Uterus (tissue), 4 donors: ENCODE data around the gene ZCCHC10. TPM values are rescaled to one million over a fixed set of nuclear protein-coding genes. Genes with fewer than 3 reads are reported as not detected.
"Not testable (repeated sequence)": the region's sequence is repeated elsewhere in the genome, so short reads cannot be mapped to it uniquely, and the experiment has no call there.

ENCODE experiments used
- DNase-seq, 2 donors: peaks; one replicate each; pipeline ENCODE4 v3.0.0-alpha.2; 2019 to 2020
- H3K27ac ChIP-seq, 2 donors: fragments of 200-600 bp; sonication (generic); 1 replicate in 1 of 2; 2 replicates in 1 of 2; pipeline ENCODE4 v1.5.1; 2016 to 2018
- H3K27me3 ChIP-seq, 2 donors: fragments of 200-600 bp; sonication (generic); one replicate each; pipeline ENCODE4 v1.5.1; 2018 to 2019; ENCODE audit warnings: control low read depth in 1 of 2
- H3K36me3 ChIP-seq, 2 donors: fragments of 200-600 bp; sonication (generic); one replicate each; pipeline ENCODE4 v1.5.1; 2019; ENCODE audit warnings: control low read depth in 1 of 2
- H3K4me1 ChIP-seq, 2 donors: fragments of 200-600 bp; sonication (generic); one replicate each; pipeline ENCODE4 v1.5.1; 2018 to 2019; ENCODE audit warnings: control low read depth in 1 of 2
- H3K4me3 ChIP-seq, 2 donors: fragments of 200-600 bp; sonication (generic); 1 replicate in 1 of 2; 2 replicates in 1 of 2; pipeline ENCODE4 v1.5.1; 2018 to 2019; ENCODE audit warnings: mild to moderate bottlenecking in 1 of 2
- H3K9me3 ChIP-seq, 2 donors: fragments of 200-600 bp; sonication (generic); one replicate each; pipeline ENCODE4 v1.5.1; 2019; ENCODE audit warnings: control low read depth in 1 of 2
- CTCF ChIP-seq, 4 experiments: fragments of 200-600 bp in 2 of 4; fragments of 450-650 bp in 2 of 4; sonication (generic) in 2 of 4; IDR thresholded peaks; one replicate each; pipeline ENCODE4 v1.5.1; 2016 to 2019; ENCODE audit warnings: antibody characterized with exemption in 4 of 4, mild to moderate bottlenecking in 2 of 4, moderate library complexity in 1 of 4
- POLR2A ChIP-seq, 2 donors: fragments of 450-650 bp; IDR thresholded peaks; one replicate each; pipeline ENCODE4 v1.6.1; 2016; ENCODE audit warnings: antibody characterized with exemption in 2 of 2, mild to moderate bottlenecking in 1 of 2, moderate library complexity in 1 of 2
- intact Hi-C: fragments of 100-400 bp; cut with DNase I; formaldehyde crosslinking; loops from one replicate; pipeline ENCODE4 v1.15.1; 2023; ENCODE audit warnings: low total_unique reads
- total RNA-seq, 4 donors: library from RNA; depleted of rRNA in 3 of 4; stranded (reverse); fragments of >200 nt in 3 of 4; gene quantifications; one replicate each; pipeline versions ENCODE4 v1.1.0 to v1.2.4, GENCODE V29; 2014 to 2023
- donor health status: DM: yes; HTN: yes; CAD: no.

The ZCCHC10 gene
- total RNA-seq, 4 donors from 2014 or later = 5.6 to 25.7 (median 16.0) TPM

GRCh38 chr5:132996307-132996706, 30.0 kb downstream of the ZCCHC10 start:
- DNase-seq = no peak
- TF ChIP-seq CTCF (IDR thresholded peaks at IDR 0.05) (no peak), POLR2A (IDR thresholded peaks at IDR 0.05) (no peak)
- no peaks in the 10 kb centered on the region for H3K36me3 ChIP-seq
- H3K4me1 ChIP-seq = no peaks in the 10 kb centered on the region
- no peak overlapping the region for H3K4me3 ChIP-seq
- intact Hi-C loops = no loop called here
- H3K27ac ChIP-seq = no peak overlapping the region
- no peaks in the 10 kb centered on the region for H3K27me3 ChIP-seq
- no peaks in the 10 kb centered on the region for H3K9me3 ChIP-seq

- Histone ChIP-seq H3K36me3 (no peaks in the 10 kb centered on the region), H3K27ac (no peak overlapping the region), H3K9me3 (no peaks in the 10 kb centered on the region), H3K4me1 (no peaks in the 10 kb centered on the region), H3K4me3 (no peak overlapping the region), H3K27me3 (no peaks in the 10 kb centered on the region)
- intact Hi-C loops = no loop called here
- DNase-seq = no peak
- TF ChIP-seq CTCF (IDR thresholded peaks at IDR 0.05) = no peak
- no peak for TF ChIP-seq POLR2A (IDR thresholded peaks at IDR 0.05)
Measured at GRCh38 chr5:132987531-132988408, 38.6 kb downstream of the ZCCHC10 start.

DNA sequence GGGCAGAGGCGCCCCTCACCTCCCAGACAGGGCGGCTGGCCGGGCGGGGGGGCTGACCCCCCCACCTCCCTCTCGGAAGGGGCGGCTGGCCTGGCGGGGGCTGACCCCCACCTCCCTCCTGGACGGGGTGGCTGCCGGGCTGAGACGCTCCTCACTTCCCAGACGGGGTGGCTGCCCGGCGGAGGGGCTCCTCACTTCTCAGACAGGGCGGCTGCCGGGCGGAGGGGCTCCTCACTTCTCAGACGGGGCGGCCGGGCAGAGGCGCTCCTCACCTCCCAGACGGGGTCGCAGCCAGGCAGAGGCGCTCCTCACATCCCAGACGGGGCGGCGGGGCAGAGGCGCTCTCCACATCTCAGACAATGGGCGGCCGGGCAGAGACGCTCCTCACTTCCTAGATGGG, 43.4 kb downstream of the ZCCHC10 start:
- H3K27ac ChIP-seq, DNase-seq, H3K9me3 ChIP-seq, H3K27me3 ChIP-seq, H3K4me1 ChIP-seq, intact Hi-C loops, H3K4me3 ChIP-seq, H3K36me3 ChIP-seq: not testable (repeated sequence)

GRCh38 chr5:132981288-132981687, 45.1 kb downstream of the ZCCHC10 start:
- Histone ChIP-seq H3K4me3 (no peak overlapping the region), H3K9me3 (no peaks in the 10 kb centered on the region), H3K27ac (no peak overlapping the region), H3K27me3 (no peaks in the 10 kb centered on the region), H3K4me1 (no peaks in the 10 kb centered on the region), H3K36me3 (no peaks in the 10 kb centered on the region)
- intact Hi-C loops = no loop called here
- no peak for DNase-seq
- TF ChIP-seq CTCF (IDR thresholded peaks at IDR 0.05) (no peak), POLR2A (IDR thresholded peaks at IDR 0.05) (no peak)

- no peak for DNase-seq
- Histone ChIP-seq H3K27ac (no peak overlapping the region), H3K9me3 (no peaks in the 10 kb centered on the region), H3K36me3 (no peaks in the 10 kb centered on the region), H3K4me1 (no peaks in the 10 kb centered on the region), H3K27me3 (no peaks in the 10 kb centered on the region), H3K4me3 (no peak overlapping the region)
- intact Hi-C loops = no loop called here
- no peak for TF ChIP-seq POLR2A (IDR thresholded peaks at IDR 0.05)
- TF ChIP-seq CTCF (IDR thresholded peaks at IDR 0.05) = no peak
Measured at GRCh38 chr5:132979976-132980375, 46.4 kb downstream of the ZCCHC10 start.
